GM12891 (cell line): Measurements from ENCODE around the gene LEMD2.

Experiments used
- PAX5 ChIP-seq: IDR thresholded peaks from 2 replicates; pipeline ENCODE4 v1.6.1; 2011; ENCODE audit warnings: low read length, moderate library complexity, mild to moderate bottlenecking; ENCODE audit not compliant: insufficient read depth, severe bottlenecking
- POLR2A ChIP-seq: IDR thresholded peaks from 2 replicates; pipeline ENCODE4 v1.6.1; 2011; ENCODE audit warnings: low read depth, low read length, control low read depth
- POLR2AphosphoS5 ChIP-seq: IDR thresholded peaks from 2 replicates; pipeline ENCODE4 v1.6.1; 2011; ENCODE audit warnings: low read depth, low read length, control low read depth
- POU2F2 ChIP-seq: IDR thresholded peaks from 2 replicates; pipeline ENCODE4 v1.6.1; 2011; ENCODE audit warnings: low read depth, mild to moderate bottlenecking, control low read depth, low read length, moderate library complexity
- SPI1 ChIP-seq: IDR thresholded peaks from 2 replicates; pipeline ENCODE4 v1.6.1; 2011; ENCODE audit warnings: low read depth, low read length, control low read depth
- TAF1 ChIP-seq: IDR thresholded peaks from 2 replicates; pipeline ENCODE4 v1.6.1; 2011; ENCODE audit warnings: low read depth, low read length, control low read depth

DNA sequence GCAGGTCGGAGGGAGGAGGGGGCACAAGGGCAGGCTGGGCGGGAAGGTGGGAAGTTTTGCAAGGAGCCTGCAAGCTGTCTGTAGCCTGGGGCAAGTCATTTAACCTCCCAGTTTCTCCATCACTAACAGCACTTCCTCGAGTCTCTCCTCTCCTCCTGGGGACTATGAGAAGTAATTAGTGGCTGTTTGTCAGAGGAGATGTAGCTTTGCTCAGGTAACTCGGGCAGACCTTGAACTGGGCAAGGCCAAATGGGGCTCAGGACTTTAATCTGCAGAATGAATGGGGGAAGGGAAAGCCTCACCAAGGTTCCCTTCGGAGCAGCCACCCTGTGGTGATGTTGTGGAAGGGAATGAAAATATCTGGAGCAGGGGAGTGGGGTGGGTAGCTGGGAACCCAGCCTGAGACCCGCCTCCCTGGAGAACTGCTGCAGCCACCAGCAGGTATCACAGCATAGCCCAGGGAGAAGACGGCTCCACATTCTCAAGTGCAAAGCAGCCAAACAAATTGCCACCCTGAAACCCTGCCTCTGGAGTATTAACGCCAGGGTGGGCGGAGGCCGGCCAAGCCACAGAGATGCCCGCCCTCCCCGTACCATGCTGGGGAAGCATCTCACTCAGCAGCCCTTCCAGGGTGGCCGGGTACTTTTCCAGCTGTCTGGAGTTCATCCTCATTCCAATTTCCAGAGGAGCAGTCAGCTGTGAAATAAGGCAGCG lies 6.1 kb upstream of the LEMD2 start:
- TF ChIP-seq POLR2A (no peak), TAF1 (no peak), POLR2AphosphoS5 (no peak), PAX5 (no peak), SPI1 (no peak), POU2F2 (no peak)
